Myocyte (in vitro differentiated cells): ENCODE measurements around the gene TRIO. TPM values are rescaled to one million over a fixed set of nuclear protein-coding genes. Genes with fewer than 3 reads are reported as not detected.

Experiments used
- DNase-seq: peaks from one replicate; pipeline ENCODE4 v3.0.0-alpha.2; 2012; ENCODE audit warnings: low read depth
- total RNA-seq: library from RNA; depleted of rRNA; stranded (reverse); fragments of >200 nt; gene quantifications from 2 replicates; pipeline ENCODE4 v1.2.3, GENCODE V29; 2014

Gene TRIO
- total RNA-seq, 1 donor from 2014 or later: 126 TPM

GRCh38 chr5:14146725-14147124, 3.6 kb downstream of the TRIO start:
- DNase-seq: no peak

- no peak for DNase-seq
These were observed 4.1 kb downstream of the TRIO start for GRCh38 chr5:14147210-14147609.

- DNase-seq: no peak
These were observed 5.3 kb downstream of the TRIO start for GRCh38 chr5:14148483-14148882.

GRCh38 chr5:14148890-14149671, 5.9 kb downstream of the TRIO start:
- no peak for DNase-seq

GRCh38 chr5:14149672-14150274, 6.6 kb downstream of the TRIO start:
- DNase-seq: no peak

- no peak for DNase-seq
These were observed 8.3 kb downstream of the TRIO start for GRCh38 chr5:14151416-14151815.

- DNase-seq: peak; percentile 57
These were observed 10.1 kb downstream of the TRIO start for GRCh38 chr5:14153071-14153864.

- DNase-seq: peak; percentile 77
These were observed 11.0 kb downstream of the TRIO start for GRCh38 chr5:14153932-14154731.

- DNase-seq: no peak
These were observed 11.9 kb downstream of the TRIO start for GRCh38 chr5:14155075-14155474.

- no peak for DNase-seq
These were observed 12.6 kb downstream of the TRIO start for GRCh38 chr5:14155739-14156138.

- DNase-seq: no peak
These were observed 13.1 kb downstream of the TRIO start for GRCh38 chr5:14156290-14156649.

- DNase-seq: peak; percentile 94
These were observed 13.7 kb downstream of the TRIO start for GRCh38 chr5:14156650-14157492.

- no peak for DNase-seq
These were observed 14.3 kb downstream of the TRIO start for GRCh38 chr5:14157493-14157782.

GRCh38 chr5:14158890-14159666, 15.9 kb downstream of the TRIO start:
- no peak for DNase-seq

GRCh38 chr5:14161825-14162556, 18.8 kb downstream of the TRIO start:
- DNase-seq: no peak

GRCh38 chr5:14164164-14165163, 21.3 kb downstream of the TRIO start:
- DNase-seq: peak; percentile 71

- peak; percentile 47 for DNase-seq
These were observed 22.4 kb downstream of the TRIO start for GRCh38 chr5:14165375-14166106.
